Measurements from ENCODE around the gene TAF9. TPM values are rescaled to one million over a fixed set of nuclear protein-coding genes. Genes with fewer than 3 reads are reported as not detected.
"Not testable (repeated sequence)": the region's sequence is repeated elsewhere in the genome, so short reads cannot be mapped to it uniquely, and the experiment has no call there.

TAF9 gene, protein sequence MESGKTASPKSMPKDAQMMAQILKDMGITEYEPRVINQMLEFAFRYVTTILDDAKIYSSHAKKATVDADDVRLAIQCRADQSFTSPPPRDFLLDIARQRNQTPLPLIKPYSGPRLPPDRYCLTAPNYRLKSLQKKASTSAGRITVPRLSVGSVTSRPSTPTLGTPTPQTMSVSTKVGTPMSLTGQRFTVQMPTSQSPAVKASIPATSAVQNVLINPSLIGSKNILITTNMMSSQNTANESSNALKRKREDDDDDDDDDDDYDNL
- polyA plus RNA-seq (ENCODE audit: insufficient read length in 3 of 3) = 10 to 100 TPM; 57.1 to 64.8 (median 63.8) TPM

GRCh38 chr5:69369340-69370121 is at the start of gene TAF9, which contains the start of the genes AK6 and RAD17:
Gene TAF9, minus strand, starts transcription at chr5:69369520. Its CDS starts 3,783 bp downstream, at chr5:69365737.
Gene AK6, minus strand, starts transcription at chr5:69369520. Its CDS starts 30 bp downstream, at chr5:69369490.
Gene RAD17, plus strand, starts transcription at chr5:69369818. Its CDS starts 2,391 bp downstream, at chr5:69372209.
- DNase-seq (ENCODE audit: low read depth in 3 of 3, low spot score in 2 of 3) = peak; percentile 88 to 95 (median 90)

- DNase-seq (ENCODE audit: low read depth in 3 of 3, low spot score in 2 of 3) = no peak
Measured at GRCh38 chr5:69418554-69418953, 49.2 kb upstream of the TAF9 start.

- no peak for DNase-seq (ENCODE audit: low read depth in 3 of 3, low spot score in 2 of 3)
Measured at GRCh38 chr5:69416699-69417098, 47.4 kb upstream of the TAF9 start.

DNA sequence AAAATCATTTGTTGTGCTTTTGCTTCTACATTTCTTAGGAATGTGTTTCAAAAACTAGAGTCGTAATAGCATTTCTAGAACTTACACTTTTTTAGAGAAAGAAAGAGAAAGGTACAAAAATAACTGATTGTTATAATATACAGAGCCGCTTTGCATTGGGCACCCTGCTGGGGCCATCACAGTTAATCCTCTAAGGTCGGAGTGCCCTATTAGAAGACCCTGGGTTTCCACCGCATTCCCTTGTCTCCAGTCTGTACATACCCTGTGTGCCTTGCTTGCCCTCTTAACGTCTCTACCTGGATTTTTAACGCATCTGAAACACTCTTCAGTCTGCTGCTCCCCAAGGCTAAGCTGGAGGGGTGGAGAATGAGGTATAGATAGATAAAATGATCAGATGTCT is 46.9 kb upstream of the TAF9 start:
- DNase-seq (ENCODE audit: low read depth in 3 of 3, low spot score in 2 of 3) = peak in 1 of 3 donors; percentile 3

- peak in 2 of 3 donors; percentile 10 to 15 for DNase-seq (ENCODE audit: low read depth in 3 of 3, low spot score in 2 of 3)
Measured at GRCh38 chr5:69415584-69415958, 46.3 kb upstream of the TAF9 start.

- peak; percentile 33 to 74 (median 65) for DNase-seq (ENCODE audit: low read depth in 3 of 3, low spot score in 2 of 3)
Measured at GRCh38 chr5:69414885-69415583, 45.7 kb upstream of the TAF9 start, which contains the start of gene MARVELD2. Gene MARVELD2, plus strand, starts transcription at chr5:69415116. Its CDS starts 4,270 bp downstream, at chr5:69419386.

DNA sequence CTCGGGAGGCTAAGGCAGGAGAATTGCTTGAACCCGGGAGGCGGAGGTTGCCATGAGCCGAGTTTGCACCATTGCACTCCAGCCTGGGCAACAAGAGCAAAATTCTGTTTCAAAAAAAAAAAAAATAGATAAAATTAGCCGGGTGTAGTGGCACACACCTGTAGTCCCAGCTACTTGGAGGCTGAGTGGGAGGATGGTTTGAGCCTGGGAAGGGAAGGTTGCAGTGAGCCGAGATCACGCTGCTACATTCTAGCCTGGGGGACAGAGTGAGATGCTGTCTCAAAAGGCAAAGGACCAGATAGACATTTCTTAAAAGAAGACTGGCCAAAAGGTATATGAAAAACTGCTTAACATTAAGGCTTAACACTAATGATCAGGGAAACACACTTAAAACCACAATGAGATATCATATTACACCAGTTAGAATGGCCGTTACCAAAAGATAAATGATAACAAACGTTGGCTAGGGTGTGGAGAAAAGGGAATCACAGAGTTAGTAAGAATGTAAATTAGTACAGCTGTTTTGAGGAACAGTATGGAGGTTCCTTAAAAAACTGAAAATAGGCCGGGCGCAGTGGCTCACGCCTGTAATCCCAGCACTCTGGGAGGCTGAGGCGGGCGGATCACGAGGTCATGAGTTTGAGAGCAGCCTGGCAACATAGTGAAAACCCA is 35.5 kb upstream of the TAF9 start:
- no peak for DNase-seq (ENCODE audit: low read depth in 3 of 3, low spot score in 2 of 3)

- no peak for DNase-seq (ENCODE audit: low read depth in 3 of 3, low spot score in 2 of 3)
Measured at GRCh38 chr5:69378376-69378775, 9.1 kb upstream of the TAF9 start.

DNA sequence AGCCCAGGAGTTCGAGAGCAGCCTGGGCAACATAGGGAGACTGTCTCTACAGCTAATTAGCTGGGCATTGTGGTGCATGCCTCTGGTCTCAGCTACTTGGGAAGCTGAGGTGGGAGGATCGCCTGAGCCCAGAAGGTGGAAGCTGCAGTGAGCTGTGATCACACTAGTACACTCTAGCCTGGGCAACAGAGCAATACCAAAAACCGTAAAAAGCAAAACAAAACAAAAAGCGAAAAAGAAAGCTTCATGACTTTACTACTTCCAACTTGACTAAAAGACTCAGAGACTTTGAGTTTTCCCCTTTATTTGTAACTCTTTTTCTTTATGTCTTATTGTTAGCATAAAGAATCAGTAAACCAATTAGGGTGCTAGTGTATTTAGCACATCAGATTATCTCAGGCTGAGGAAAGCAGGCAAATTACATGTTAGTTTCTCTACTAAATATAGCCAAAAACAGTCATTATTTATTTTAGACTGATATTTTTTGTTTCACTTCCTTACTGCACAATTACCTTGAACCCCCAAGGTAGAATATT is 5.7 kb upstream of the TAF9 start:
- DNase-seq (ENCODE audit: low read depth in 3 of 3, low spot score in 2 of 3) = no peak

- no peak for DNase-seq (ENCODE audit: low read depth in 3 of 3, low spot score in 2 of 3)
Measured at GRCh38 chr5:69372394-69372793, 3.1 kb upstream of the TAF9 start.

GRCh38 chr5:69370335-69370734 is 1.0 kb upstream of the TAF9 start:
- not testable (repeated sequence) for DNase-seq (ENCODE audit: low read depth in 3 of 3, low spot score in 2 of 3)

- peak; percentile 39 to 53 (median 47) for DNase-seq (ENCODE audit: low read depth in 3 of 3, low spot score in 2 of 3)
Measured at GRCh38 chr5:69368458-69369339, 621 bp downstream of the TAF9 start.

DNA sequence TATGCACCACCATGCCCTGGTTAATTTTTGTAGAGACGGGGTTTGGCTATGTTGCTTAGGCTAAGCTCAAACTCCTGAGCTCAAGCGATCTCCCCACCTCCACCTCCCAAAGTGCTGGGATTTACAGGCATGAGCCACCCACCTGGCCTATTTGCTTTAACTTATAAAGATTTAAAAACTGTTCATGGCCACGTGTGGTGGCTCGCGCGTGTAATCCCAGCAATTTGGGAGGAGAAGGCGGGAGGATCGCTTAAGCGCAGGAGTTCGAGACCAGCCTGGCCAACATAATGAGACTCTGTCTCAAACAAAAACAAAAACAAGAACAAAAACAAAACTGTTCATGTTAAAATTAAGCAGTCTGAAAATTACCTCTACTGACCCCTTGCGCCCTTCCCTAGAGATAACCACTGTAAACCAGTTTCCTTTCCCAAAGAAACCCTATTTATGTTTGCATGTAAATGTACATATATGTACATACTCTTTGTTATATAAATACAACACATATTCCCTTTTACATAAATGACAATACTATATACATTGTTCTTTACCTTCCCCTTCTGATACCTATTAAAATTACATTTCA is 1.5 kb downstream of the TAF9 start:
- no peak for DNase-seq (ENCODE audit: low read depth in 3 of 3, low spot score in 2 of 3)

DNA sequence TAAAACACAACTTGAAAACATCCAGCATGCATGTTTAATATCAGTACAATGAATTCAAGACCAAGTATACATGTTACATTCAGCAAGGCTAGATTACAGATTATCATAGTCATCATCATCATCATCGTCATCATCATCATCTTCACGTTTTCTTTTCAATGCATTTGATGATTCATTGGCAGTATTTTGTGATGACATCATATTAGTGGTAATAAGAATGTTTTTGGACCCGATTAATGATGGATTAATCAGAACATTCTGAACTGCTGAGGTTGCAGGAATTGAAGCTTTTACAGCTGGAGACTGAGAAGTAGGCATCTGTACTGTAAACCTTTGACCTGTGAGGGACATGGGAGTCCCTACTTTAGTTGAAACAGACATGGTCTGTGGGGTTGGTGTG is 4.5 kb downstream of the TAF9 start:
- no peak for DNase-seq (ENCODE audit: low read depth in 3 of 3, low spot score in 2 of 3)

GRCh38 chr5:69364414-69364813 is 4.9 kb downstream of the TAF9 start:
- DNase-seq (ENCODE audit: low read depth in 3 of 3, low spot score in 2 of 3) = no peak

DNA sequence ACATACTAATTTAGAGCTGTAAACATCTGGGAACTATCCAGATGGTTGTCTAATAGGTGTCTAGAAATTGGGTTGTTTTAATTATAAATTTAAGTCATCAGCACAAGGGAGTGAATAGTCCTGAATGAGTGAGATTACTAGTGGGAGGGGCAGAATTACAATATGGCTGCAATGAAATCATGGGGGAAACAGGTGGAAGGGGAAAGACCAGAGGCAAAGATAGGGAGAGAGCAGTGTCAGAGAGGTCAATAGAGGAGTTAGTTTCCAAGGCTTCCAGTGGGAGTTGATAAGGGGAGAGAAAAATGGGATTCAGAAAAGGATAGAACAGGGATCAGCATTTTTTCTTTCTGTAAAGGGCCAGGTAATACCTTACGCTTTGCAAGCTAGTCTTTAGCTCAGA is 8.9 kb downstream of the TAF9 start:
- DNase-seq (ENCODE audit: low read depth in 3 of 3, low spot score in 2 of 3) = no peak

DNA sequence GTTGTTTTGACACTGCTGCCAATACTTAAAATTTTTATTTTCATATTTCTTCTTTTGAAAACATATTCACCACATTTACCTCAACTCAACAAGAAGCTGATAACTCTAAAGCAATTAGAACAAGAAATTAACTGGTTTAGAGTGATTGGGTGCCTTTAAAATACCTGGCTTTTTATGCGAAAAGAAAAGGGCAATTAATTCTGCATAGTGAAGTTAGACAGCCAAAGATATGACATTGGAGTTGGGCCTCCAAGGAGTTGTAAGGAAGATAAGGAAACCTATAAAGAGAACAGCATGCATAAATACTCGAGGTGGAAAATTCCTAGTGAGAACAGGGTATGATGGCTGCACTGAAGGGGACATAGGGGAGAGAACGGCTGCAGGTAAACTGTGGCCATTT is 9.6 kb downstream of the TAF9 start:
- DNase-seq (ENCODE audit: low read depth in 3 of 3, low spot score in 2 of 3) = no peak

GRCh38 chr5:69350664-69351063 is 18.7 kb downstream of the TAF9 start:
- DNase-seq (ENCODE audit: low read depth in 3 of 3, low spot score in 2 of 3) = no peak

DNA sequence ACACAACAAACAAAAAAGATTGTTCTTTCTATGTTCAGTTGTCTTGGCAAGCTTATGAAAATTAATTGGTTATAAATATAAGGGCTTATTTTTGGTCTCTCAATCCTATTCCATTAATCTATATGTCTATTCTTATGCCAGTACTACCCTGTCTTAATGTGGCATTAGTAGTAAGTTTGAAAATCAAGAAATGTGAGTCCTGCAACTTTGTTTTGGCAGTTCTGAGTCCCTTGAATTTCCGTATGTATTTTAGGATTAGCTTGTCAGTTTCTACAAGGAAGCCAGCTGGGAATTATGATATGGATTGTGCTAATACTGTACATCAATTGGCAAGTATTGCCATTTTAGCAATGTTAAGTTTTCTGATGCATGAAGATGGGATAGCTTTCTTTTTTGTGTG is 26.2 kb downstream of the TAF9 start:
- DNase-seq (ENCODE audit: low read depth in 3 of 3, low spot score in 2 of 3) = no peak

All from right renal cortex interstitium (tissue), 3 donors.